HG03521 (cell line): ENCODE data around the gene OPCML.

ENCODE experiments used
- ATAC-seq: cut with Tn5 transposase; IDR thresholded peaks from one replicate; pipeline ENCODE4 v1.9.1; 2021; ENCODE audit warnings: mild to moderate bottlenecking, moderate library complexity; ENCODE audit not compliant: unreplicated experiment

OPCML gene

GRCh38 chr11:133418218-133418617 lies 114.1 kb downstream of the OPCML start:
- no peak for ATAC-seq

GRCh38 chr11:133414506-133414905 lies 117.8 kb downstream of the OPCML start:
- no peak for ATAC-seq

GRCh38 chr11:133413703-133414102 lies 118.6 kb downstream of the OPCML start:
- no peak for ATAC-seq

- ATAC-seq = no peak
These were observed 122.5 kb downstream of the OPCML start for GRCh38 chr11:133409799-133410198.

- no peak for ATAC-seq
These were observed 123.4 kb downstream of the OPCML start for GRCh38 chr11:133408936-133409335.

GRCh38 chr11:133408402-133408801 lies 123.9 kb downstream of the OPCML start:
- no peak for ATAC-seq

GRCh38 chr11:133406489-133406888 lies 125.8 kb downstream of the OPCML start:
- no peak for ATAC-seq

- no peak for ATAC-seq
These were observed 128.4 kb downstream of the OPCML start for GRCh38 chr11:133403900-133404299.

GRCh38 chr11:133402551-133402950 lies 129.8 kb downstream of the OPCML start:
- no peak for ATAC-seq

- ATAC-seq = no peak
These were observed 132.3 kb downstream of the OPCML start for GRCh38 chr11:133399855-133400625.

- no peak for ATAC-seq
These were observed 133.0 kb downstream of the OPCML start for GRCh38 chr11:133399294-133399693.

GRCh38 chr11:133390803-133391202 lies 141.5 kb downstream of the OPCML start:
- no peak for ATAC-seq

GRCh38 chr11:133388975-133389568 lies 143.2 kb downstream of the OPCML start:
- ATAC-seq = no peak

- ATAC-seq = no peak
These were observed 144.0 kb downstream of the OPCML start for GRCh38 chr11:133388260-133388659.

GRCh38 chr11:133386852-133387251 lies 145.4 kb downstream of the OPCML start:
- ATAC-seq = no peak

GRCh38 chr11:133386262-133386661 lies 146.0 kb downstream of the OPCML start:
- ATAC-seq = no peak

- no peak for ATAC-seq
These were observed 146.5 kb downstream of the OPCML start for GRCh38 chr11:133385781-133386180.

- ATAC-seq = no peak
These were observed 147.6 kb downstream of the OPCML start for GRCh38 chr11:133384731-133385130.

- ATAC-seq = no peak
These were observed 148.6 kb downstream of the OPCML start for GRCh38 chr11:133383689-133384088.

- no peak for ATAC-seq
These were observed 149.1 kb downstream of the OPCML start for GRCh38 chr11:133383201-133383600.

GRCh38 chr11:133382131-133382812 lies 150.0 kb downstream of the OPCML start:
- ATAC-seq = no peak

- no peak for ATAC-seq
These were observed 150.6 kb downstream of the OPCML start for GRCh38 chr11:133381761-133382130.
